HL-60/S4 treated with phorbol 12-myristate 13-acetate at 8.2 ng/mL for 4 days and 3 days (cell line): ENCODE measurements around the gene FSTL5.

Source experiments
- in situ Hi-C: fragments of 300-500 bp; cut with MboI; formaldehyde crosslinking; loops from 2 replicates; pipeline ENCODE4 v1.15.0; 2022; ENCODE audit warnings: low sequenced_read_pairs

FSTL5 gene

DNA sequence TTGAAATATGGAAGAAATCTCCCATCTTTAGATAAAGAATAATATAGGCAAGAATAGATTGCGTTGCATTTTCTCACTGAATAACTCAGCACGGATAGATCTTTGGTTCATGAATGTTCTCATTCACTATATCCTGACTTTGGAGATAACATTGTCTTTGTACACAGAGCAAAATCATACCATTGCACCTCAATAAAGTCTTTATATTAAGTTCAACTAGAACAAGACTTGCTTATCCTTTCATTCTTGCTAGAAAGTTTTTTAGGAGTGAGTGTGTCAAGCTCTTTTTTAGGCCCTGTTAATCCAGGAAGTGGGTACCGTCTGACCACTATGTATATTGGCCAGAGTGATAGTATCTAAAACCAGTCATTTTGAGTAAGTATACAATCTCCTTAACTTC lies 658.7 kb downstream of the FSTL5 start:
- in situ Hi-C loops, result no loop called here

DNA sequence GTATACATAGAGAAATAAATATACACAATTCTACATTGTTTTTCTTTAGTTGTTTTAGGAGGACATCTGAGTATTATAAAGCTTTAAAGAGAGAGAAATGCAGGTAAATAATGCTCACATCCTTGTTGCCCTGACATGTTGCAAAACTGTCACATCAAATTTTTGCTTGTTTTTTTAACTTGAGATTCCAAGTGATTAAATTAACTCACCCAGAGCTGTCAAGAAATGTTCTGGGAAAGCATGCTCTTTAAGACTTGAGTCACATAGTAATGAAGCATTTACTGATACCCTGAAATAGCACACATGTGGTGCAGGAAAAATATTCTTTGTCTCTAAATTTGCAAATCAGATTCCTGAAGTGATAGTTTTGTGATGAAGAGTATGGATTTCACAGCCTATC lies 665.6 kb downstream of the FSTL5 start:
- in situ Hi-C loops, result no loop called here

- in situ Hi-C loops, result no loop called here
Observed at GRCh38 chr4:161486461-161486860, 677.3 kb downstream of the FSTL5 start.

GRCh38 chr4:161466316-161466715 lies 697.5 kb downstream of the FSTL5 start:
- in situ Hi-C loops, result no loop called here

DNA sequence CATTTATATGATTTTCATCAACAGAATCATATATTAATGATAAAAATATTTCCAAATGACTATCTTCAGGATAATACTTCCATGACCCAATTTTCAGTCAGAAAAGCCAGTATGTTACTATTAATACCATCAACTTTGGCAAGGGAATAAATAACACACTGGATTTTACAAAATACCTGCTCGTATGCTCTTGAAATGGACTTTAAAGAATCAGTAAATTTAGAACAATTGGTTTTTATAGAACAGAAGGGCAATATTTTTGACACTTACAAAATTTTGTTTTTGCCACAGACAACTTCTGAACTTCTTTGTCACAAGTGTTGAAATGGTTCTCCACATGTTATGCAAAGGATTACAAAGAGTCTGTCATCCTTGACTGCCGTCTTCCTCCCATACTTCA lies 700.4 kb downstream of the FSTL5 start:
- in situ Hi-C loops, result no loop called here

- in situ Hi-C loops, result no loop called here
Observed at GRCh38 chr4:161457906-161458305, 705.9 kb downstream of the FSTL5 start.

DNA sequence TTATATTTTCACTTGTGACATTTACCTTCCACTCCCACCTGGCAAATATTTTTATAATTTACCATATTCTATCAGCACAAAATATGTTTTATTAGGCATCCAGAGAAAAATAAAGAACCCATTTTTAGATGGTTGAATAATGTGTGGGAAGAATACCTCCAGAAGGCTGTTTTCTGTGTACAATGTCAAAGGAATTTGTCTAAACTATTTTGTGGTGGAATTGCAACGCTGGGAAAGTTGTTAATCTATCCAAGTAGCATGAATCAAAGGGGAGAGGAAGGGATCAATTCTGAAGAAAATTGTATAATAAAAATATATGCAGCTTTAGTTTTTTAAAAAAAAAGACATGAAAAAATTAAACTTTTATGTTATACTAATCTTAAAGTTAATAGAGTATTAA lies 706.5 kb downstream of the FSTL5 start:
- in situ Hi-C loops, result no loop called here

DNA sequence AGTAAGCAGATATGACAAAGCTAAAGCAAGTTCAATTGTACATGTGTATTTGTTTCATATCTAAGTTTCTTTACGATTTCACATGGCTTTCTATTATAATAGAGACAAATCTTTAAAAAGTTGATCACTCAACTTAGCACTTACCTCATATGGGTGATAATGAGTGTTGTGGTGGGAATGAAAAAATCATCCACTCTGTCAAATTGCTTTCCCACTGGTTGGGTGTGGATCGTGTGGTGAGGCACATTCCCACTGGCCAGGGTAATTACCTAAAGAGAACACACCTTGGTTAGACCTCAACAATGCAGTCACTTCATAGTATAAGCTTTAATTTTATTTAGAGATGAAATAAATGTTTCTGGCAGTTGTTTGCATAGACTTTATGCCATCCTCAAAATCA lies 708.9 kb downstream of the FSTL5 start:
- in situ Hi-C loops, result no loop called here

DNA sequence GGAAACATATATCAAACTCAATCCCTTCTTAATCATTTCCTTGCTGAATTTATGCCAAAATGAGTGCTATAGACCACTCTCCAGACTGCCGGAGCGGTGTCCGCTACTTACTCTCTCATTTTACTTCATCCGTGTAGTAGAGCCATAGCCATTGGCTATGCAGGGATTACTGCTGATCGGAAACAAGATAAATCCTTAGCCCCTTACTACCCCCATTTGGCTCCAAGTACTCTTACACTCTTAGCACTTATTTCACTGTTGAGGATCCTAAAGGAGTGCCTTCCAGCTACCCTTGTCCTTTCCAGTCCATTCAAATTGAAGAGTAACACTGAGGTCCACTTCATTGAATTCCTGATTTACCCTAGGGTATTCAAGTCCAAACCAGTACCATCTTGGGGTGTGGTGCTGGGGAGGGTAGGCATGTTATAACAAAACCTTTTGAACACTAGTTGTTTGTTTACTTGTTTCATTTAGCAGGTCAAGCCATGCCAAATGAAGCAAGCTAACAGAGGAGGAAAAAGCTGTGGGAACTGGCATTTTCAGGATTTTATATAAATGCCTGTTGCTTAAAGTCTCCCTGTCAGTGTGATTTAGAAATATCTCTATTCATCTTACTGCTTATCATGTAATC lies 715.1 kb downstream of the FSTL5 start:
- in situ Hi-C loops, result no loop called here

GRCh38 chr4:161444626-161445025 lies 719.2 kb downstream of the FSTL5 start:
- in situ Hi-C loops, result no loop called here

DNA sequence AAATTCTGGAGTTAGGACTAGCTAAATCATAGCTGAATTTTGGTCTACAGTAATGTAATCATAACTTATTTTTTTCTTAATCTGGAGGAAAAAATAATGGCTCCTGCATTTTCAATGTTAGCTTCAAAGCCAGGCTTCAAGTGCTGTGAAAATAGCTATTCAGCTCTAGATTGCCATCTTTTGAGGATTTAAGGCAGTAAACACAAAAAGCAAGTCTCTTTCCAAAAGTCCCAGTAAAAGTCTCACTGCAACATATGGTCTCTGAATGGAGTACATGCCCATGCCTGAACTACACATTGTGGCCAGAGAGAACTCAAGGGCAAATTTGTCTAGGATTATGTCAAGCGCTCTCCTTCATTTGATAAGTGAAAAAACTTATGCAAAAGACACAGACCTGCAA lies 720.9 kb downstream of the FSTL5 start:
- in situ Hi-C loops, result no loop called here

GRCh38 chr4:161438096-161438495 lies 725.7 kb downstream of the FSTL5 start:
- in situ Hi-C loops, result no loop called here

GRCh38 chr4:161428180-161428965 lies 735.4 kb downstream of the FSTL5 start:
- in situ Hi-C loops, result no loop called here

DNA sequence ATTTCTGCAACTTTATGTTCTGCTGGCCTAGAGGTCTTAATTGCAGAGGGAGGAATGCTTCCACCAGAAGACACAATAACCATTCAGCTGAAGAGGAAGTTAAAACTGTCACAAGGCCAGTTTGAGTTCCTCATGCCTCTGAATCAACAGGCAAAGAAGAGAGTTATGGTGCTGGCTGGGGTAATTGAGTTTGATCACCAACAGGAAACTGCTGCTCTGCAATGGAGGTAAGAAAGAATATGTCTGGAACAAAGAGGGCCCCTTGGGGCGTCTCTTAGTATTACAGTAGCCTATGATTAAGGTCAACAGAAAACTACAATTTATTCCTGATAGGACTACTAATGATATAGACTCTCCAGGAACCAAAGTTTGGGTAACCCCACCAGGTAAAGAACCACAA lies 744.0 kb downstream of the FSTL5 start:
- in situ Hi-C loops, result no loop called here

GRCh38 chr4:161411901-161412300 lies 751.9 kb downstream of the FSTL5 start:
- in situ Hi-C loops, result no loop called here

GRCh38 chr4:161404346-161405110 lies 759.3 kb downstream of the FSTL5 start:
- in situ Hi-C loops, result no loop called here

- in situ Hi-C loops, result no loop called here
Observed at GRCh38 chr4:161403781-161404180, 760.0 kb downstream of the FSTL5 start.

DNA sequence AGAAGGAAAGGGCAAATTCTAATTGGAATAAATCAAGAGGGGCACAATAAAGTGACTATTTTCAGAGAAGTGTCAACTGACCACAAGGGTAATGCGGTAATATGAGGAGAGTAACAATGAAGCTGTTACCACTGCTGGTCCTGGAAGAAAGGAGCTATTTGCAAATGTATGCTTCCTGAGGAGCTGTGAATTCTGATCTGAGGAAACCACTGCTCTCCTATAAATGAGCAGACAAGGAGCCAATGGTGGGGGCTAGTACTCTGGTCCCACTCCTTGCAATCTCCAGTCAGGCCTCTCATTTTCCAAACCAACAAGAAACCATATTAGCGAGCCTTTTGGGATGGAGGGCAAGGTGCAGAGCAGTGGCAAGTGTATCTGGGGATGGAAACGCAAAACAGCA lies 770.2 kb downstream of the FSTL5 start:
- in situ Hi-C loops, result no loop called here

- in situ Hi-C loops, result no loop called here
Observed at GRCh38 chr4:161382655-161383054, 781.1 kb downstream of the FSTL5 start.

DNA sequence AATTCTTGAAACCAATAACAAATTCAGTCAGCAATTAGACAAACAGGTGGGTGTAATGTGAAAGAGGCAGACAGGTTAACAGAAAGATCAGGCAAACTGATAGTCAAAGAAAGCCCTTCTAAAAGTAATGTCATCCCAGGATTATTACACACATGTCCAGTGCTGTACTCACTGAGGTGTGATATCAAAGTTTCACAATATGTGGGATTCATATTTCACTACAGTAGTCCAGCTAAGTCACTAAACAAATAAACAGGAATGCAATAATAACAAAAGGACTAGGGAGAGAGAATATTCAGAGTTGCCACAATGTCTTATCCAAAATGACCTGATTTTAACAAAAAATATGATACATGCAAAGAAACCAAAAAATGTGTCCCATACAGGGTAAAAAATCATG lies 787.5 kb downstream of the FSTL5 start:
- in situ Hi-C loops, result no loop called here

DNA sequence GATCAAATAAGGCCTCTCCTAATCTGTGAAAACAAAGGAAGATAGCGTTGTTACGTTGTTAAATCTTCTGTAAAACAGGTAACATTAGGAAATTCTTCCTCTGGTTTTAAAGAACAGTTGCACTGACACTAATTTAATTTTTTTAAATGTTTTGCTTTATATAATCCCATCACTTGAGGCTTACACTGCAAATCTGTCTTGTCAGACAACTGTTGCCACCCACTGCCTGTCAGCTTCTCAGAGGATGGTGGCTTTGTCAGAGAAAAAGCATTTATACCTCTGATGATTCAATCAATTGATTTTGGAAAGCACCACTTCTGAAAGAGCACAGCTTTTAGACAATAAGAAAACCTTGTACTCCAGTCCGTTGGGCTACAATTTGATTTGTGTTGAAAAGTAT lies 799.1 kb downstream of the FSTL5 start:
- in situ Hi-C loops, result no loop called here

- in situ Hi-C loops, result no loop called here
Observed at GRCh38 chr4:161360982-161361381, 802.8 kb downstream of the FSTL5 start.
